Lower leg skin (tissue), 4 donors: ENCODE results near the gene SLC35F6. TPM values are rescaled to one million over a fixed set of nuclear protein-coding genes. Genes with fewer than 3 reads are reported as not detected.
"Not testable (repeated sequence)": the region's sequence is repeated elsewhere in the genome, so short reads cannot be mapped to it uniquely, and the experiment has no call there.

ENCODE experiments used
- DNase-seq, 2 donors: peaks; one replicate each; pipeline ENCODE4 v3.0.0-alpha.2; 2019; ENCODE audit warnings: low spot score in 2 of 2
- H3K4me3 ChIP-seq: fragments of 200-600 bp; sonication (generic); 2 replicates; pipeline ENCODE4 v1.5.1; 2017; ENCODE audit warnings: mild to moderate bottlenecking, low read depth; ENCODE audit not compliant: poor library complexity, severe bottlenecking
- POLR2A ChIP-seq, 2 donors: fragments of 450-650 bp; IDR thresholded peaks; one replicate each; pipeline ENCODE4 v1.6.1; 2016 to 2017; ENCODE audit warnings: antibody characterized with exemption in 2 of 2, mild to moderate bottlenecking in 1 of 2, moderate library complexity in 1 of 2
- WGBS, 2 donors: methylation state at CpG; one replicate each; pipeline ENCODE4 v1.1.5; 2018; 5-methylcytosine and 5-hydroxymethylcytosine counted together
- intact Hi-C: fragments of 100-400 bp; cut with DNase I; formaldehyde crosslinking; loops from one replicate; pipeline ENCODE4 v1.15.0; 2023; ENCODE audit warnings: low total_unique reads
- total RNA-seq, 4 donors: library from RNA; depleted of rRNA; stranded (reverse); fragments of >200 nt; gene quantifications; one replicate each; pipeline ENCODE4 v1.1.0, GENCODE V29; 2016
- TF ChIP-seq, protein P1 (sequence below), 3 donors: fragments of 450-650 bp; IDR thresholded peaks; one replicate each; pipeline ENCODE4 v1.5.1; 2016; ENCODE audit warnings: antibody characterized with exemption in 3 of 3, mild to moderate bottlenecking in 3 of 3, moderate library complexity in 2 of 3

The SLC35F6 gene
- total RNA-seq, 4 donors from 2014 or later = 51.0 to 96.7 (median 87.4) TPM

- 29 to 35% methylated on average over 9 of the region's 9 CpGs for WGBS, 2 donors
- DNase-seq = peak; percentile 80 to 97
- intact Hi-C loops = no loop called here
These were observed 18.3 kb upstream of the SLC35F6 start for GRCh38 chr2:26745609-26746327.

GRCh38 chr2:26746934-26747333, 17.1 kb upstream of the SLC35F6 start:
- 68 to 75% methylated on average over 3 of the region's 3 CpGs for WGBS, 2 donors
- no peak for TF ChIP-seq POLR2A (IDR thresholded peaks at IDR 0.05)
- TF ChIP-seq, protein P1, sequence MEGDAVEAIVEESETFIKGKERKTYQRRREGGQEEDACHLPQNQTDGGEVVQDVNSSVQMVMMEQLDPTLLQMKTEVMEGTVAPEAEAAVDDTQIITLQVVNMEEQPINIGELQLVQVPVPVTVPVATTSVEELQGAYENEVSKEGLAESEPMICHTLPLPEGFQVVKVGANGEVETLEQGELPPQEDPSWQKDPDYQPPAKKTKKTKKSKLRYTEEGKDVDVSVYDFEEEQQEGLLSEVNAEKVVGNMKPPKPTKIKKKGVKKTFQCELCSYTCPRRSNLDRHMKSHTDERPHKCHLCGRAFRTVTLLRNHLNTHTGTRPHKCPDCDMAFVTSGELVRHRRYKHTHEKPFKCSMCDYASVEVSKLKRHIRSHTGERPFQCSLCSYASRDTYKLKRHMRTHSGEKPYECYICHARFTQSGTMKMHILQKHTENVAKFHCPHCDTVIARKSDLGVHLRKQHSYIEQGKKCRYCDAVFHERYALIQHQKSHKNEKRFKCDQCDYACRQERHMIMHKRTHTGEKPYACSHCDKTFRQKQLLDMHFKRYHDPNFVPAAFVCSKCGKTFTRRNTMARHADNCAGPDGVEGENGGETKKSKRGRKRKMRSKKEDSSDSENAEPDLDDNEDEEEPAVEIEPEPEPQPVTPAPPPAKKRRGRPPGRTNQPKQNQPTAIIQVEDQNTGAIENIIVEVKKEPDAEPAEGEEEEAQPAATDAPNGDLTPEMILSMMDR (IDR thresholded peaks at IDR 0.05) = no peak
- no peak overlapping the region for H3K4me3 ChIP-seq
- no peak for DNase-seq
- intact Hi-C loops = no loop called here

More at GRCh38 chr2:26745609-26746327, 18.3 kb upstream of the SLC35F6 start:
- no peak for TF ChIP-seq POLR2A (IDR thresholded peaks at IDR 0.05)
- TF ChIP-seq, protein P1 (IDR thresholded peaks at IDR 0.05) = peak in 1 of 3 donors; percentile 73
- no peak overlapping the region for H3K4me3 ChIP-seq

GRCh38 chr2:26749787-26750420, 14.2 kb upstream of the SLC35F6 start:
- H3K4me3 ChIP-seq, DNase-seq, intact Hi-C loops: not testable (repeated sequence)
- 59 to 69% methylated on average over 8 of the region's 8 CpGs for WGBS, 2 donors

DNA sequence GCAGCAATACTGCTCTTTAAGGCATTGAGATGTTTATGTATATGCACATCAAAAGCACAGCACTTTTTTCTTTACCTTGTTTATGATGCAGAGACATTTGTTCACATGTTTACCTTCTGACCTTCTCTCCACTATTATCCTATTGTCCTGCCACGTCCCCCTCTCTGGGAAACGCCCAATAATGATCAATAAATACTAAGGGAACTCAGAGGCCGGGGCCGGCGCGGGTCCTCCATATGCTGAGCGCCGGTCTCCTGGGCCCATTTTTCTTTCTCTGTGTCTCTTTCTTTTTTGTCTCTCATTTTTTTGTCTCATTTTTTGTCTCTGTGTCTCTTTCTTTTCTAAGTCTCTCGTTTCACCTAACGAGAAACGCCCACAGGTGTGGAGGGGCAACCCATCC, 13.6 kb upstream of the SLC35F6 start:
- intact Hi-C loops, DNase-seq, H3K4me3 ChIP-seq: not testable (repeated sequence)
- WGBS, 2 donors = 89 to 92% methylated on average over 11 of the region's 11 CpGs

- intact Hi-C loops = no loop called here
- 35 to 47% methylated on average over 3 of the region's 3 CpGs for WGBS, 2 donors
- TF ChIP-seq, protein P1 (IDR thresholded peaks at IDR 0.05) = no peak
- TF ChIP-seq POLR2A (IDR thresholded peaks at IDR 0.05) = no peak
- no peak for DNase-seq
- H3K4me3 ChIP-seq = no peak overlapping the region
These were observed 11.4 kb upstream of the SLC35F6 start for GRCh38 chr2:26752656-26753055.

DNA sequence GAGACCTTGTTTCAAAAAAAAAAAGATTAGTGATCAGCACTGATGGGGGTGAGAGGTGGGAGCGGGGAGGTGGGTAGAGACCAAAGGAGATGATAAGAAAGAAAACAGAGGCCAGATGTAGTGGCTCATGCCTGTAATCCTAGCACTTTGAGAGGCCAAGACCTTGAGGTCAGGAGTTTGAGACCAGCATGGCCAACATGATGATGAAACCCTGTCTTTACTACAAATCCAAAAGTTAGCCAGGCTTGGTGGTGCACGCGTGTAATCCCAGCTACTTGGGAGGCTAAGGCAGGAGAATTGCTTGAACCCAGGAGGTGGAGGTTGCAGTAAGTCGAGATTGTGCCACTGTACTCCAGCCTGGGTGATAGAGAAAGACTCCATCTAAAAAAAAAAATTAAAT, 9.5 kb upstream of the SLC35F6 start:
- TF ChIP-seq, protein P1 (IDR thresholded peaks at IDR 0.05) = no peak
- no peak for TF ChIP-seq POLR2A (IDR thresholded peaks at IDR 0.05)
- intact Hi-C loops = no loop called here
- no peak overlapping the region for H3K4me3 ChIP-seq
- DNase-seq = no peak
- 89 to 92% methylated on average over 4 of the region's 4 CpGs for WGBS, 2 donors
